Sciatic nerve (tissue), 2 donors: Measurements from ENCODE around the gene PXMP2. TPM values are rescaled to one million over a fixed set of nuclear protein-coding genes. Genes with fewer than 3 reads are reported as not detected.
"Not testable (repeated sequence)": the region's sequence is repeated elsewhere in the genome, so short reads cannot be mapped to it uniquely, and the experiment has no call there.

Source experiments
- ATAC-seq: fragments of 200-7000 bp; cut with Tn5 transposase; one replicate; pipeline ENCODE4 v1.9.1; 2020; ENCODE audit warnings: mild to moderate bottlenecking, moderate library complexity
- DNase-seq: peaks from one replicate; pipeline ENCODE4 v3.0.0-alpha.2; 2020; ENCODE audit warnings: low spot score
- intact Hi-C: fragments of 100-400 bp; cut with DNase I; formaldehyde crosslinking; loops from one replicate; pipeline ENCODE4 v1.14.2; 2022
- total RNA-seq: library from RNA; stranded (reverse); fragmentation: NEBNext Ultra II Directional; extraction: Animal tissue kit (Norgen Biotek cat#: 25700); gene quantifications from one replicate; pipeline ENCODE4 v1.2.1, GENCODE V29; 2021
- donor health status: DM: no; HTN: no; CAD: no.
- donor health status: DM: no; HTN: no; CAD: no.

PXMP2 gene
- total RNA-seq, 1 donor from 2014 or later: 18.3 TPM

GRCh38 chr12:132677492-132677891 is 9.9 kb upstream of the PXMP2 start:
- no peak for DNase-seq
- ATAC-seq: no peak
- intact Hi-C loops: no loop called here

GRCh38 chr12:132685400-132685799 is 2.0 kb upstream of the PXMP2 start:
- no peak for DNase-seq
- intact Hi-C loops: no loop called here

GRCh38 chr12:132686825-132687210 is 569 bp upstream of the PXMP2 start:
- ATAC-seq (no peak), DNase-seq (no peak)
- intact Hi-C loops: no loop called here

More at GRCh38 chr12:132685400-132685799, 2.0 kb upstream of the PXMP2 start:
- no peak for ATAC-seq

GRCh38 chr12:132689227-132689626 is 1.8 kb downstream of the PXMP2 start:
- DNase-seq: no peak
- no peak for ATAC-seq
- intact Hi-C loops: no loop called here

GRCh38 chr12:132690112-132690511 is 2.7 kb downstream of the PXMP2 start:
- intact Hi-C loops: no loop called here
- DNase-seq (no peak), ATAC-seq (no peak)

GRCh38 chr12:132692030-132692429 is 4.6 kb downstream of the PXMP2 start:
- intact Hi-C loops, DNase-seq: not testable (repeated sequence)

GRCh38 chr12:132694888-132695287 is 7.5 kb downstream of the PXMP2 start:
- ATAC-seq, DNase-seq, intact Hi-C loops: not testable (repeated sequence)

More at GRCh38 chr12:132692030-132692429, 4.6 kb downstream of the PXMP2 start:
- not testable (repeated sequence) for ATAC-seq

GRCh38 chr12:132695431-132695830 is 8.0 kb downstream of the PXMP2 start:
- no peak for DNase-seq
- peak; percentile 22 for ATAC-seq
- intact Hi-C loops: no loop called here

GRCh38 chr12:132698341-132698740 is 11.0 kb downstream of the PXMP2 start:
- DNase-seq (no peak), ATAC-seq (no peak)
- intact Hi-C loops: no loop called here

- ATAC-seq (no peak), DNase-seq (no peak)
- intact Hi-C loops: no loop called here
Measured at GRCh38 chr12:132700212-132700822, 12.9 kb downstream of the PXMP2 start.

- ATAC-seq: no peak
- no peak for DNase-seq
- intact Hi-C loops: no loop called here
Measured at GRCh38 chr12:132702640-132703039, 15.3 kb downstream of the PXMP2 start.

- ATAC-seq (no peak), DNase-seq (no peak)
- intact Hi-C loops: no loop called here
Measured at GRCh38 chr12:132703641-132704040, 16.3 kb downstream of the PXMP2 start.

GRCh38 chr12:132707241-132707640 is 19.9 kb downstream of the PXMP2 start:
- intact Hi-C loops: no loop called here
- DNase-seq: no peak
- no peak for ATAC-seq

- intact Hi-C loops: no loop called here
- no peak for ATAC-seq
- no peak for DNase-seq
Measured at GRCh38 chr12:132708150-132708549, 20.8 kb downstream of the PXMP2 start.

GRCh38 chr12:132710043-132710404 is 22.6 kb downstream of the PXMP2 start:
- DNase-seq: no peak
- intact Hi-C loops: no loop called here

GRCh38 chr12:132710405-132711079 is 23.2 kb downstream of the PXMP2 start, which contains the start of gene PGAM5:
TSS of gene PGAM5 (plus strand) at chr12:132710842. CDS start at chr12:132710877, 35 bp downstream.
- intact Hi-C loops: no loop called here

More at GRCh38 chr12:132710043-132710404, 22.6 kb downstream of the PXMP2 start:
- peak; percentile 40 for ATAC-seq

GRCh38 chr12:132711080-132711843 is 23.9 kb downstream of the PXMP2 start:
- no peak for DNase-seq

More at GRCh38 chr12:132710405-132711079, 23.2 kb downstream of the PXMP2 start, which contains the start of gene PGAM5:
- DNase-seq (peak; percentile 82), ATAC-seq (peak; percentile 93)

GRCh38 chr12:132713123-132713522 is 25.7 kb downstream of the PXMP2 start:
- DNase-seq (no peak), ATAC-seq (no peak)
- intact Hi-C loops: no loop called here

More at GRCh38 chr12:132711080-132711843, 23.9 kb downstream of the PXMP2 start:
- intact Hi-C loops: no loop called here
- ATAC-seq: no peak

- ATAC-seq: no peak
- no peak for DNase-seq
- intact Hi-C loops: no loop called here
Measured at GRCh38 chr12:132715874-132716273, 28.5 kb downstream of the PXMP2 start.

- DNase-seq (no peak), ATAC-seq (no peak)
- intact Hi-C loops: no loop called here
Measured at GRCh38 chr12:132716356-132716755, 29.0 kb downstream of the PXMP2 start.
